Measurements from ENCODE around the gene MED9.
A peak's percentile ranks its signal among the peaks of the same experiment; 100 is the strongest.

The MED9 gene

GRCh38 chr17:17437461-17437860 is 39.3 kb upstream of the MED9 start:
- TF ChIP-seq EZH2 (IDR thresholded peaks at IDR 0.05; ENCODE audit: borderline replicate concordance, low read depth, low read length, severe bottlenecking) (no peak), CTCF (IDR thresholded peaks at IDR 0.05; ENCODE audit: borderline replicate concordance, extremely low read depth, low read length, poor library complexity, severe bottlenecking) (no peak)
- Histone ChIP-seq H4K20me1 (ENCODE audit: insufficient read depth, low read length) (no peaks in the 10 kb centered on the region), H3K36me3 (ENCODE audit: insufficient read depth, low read length) (no peaks in the 10 kb centered on the region), H3K9me3 (ENCODE audit: insufficient read depth, low read length, severe bottlenecking) (no peaks in the 10 kb centered on the region), H3K27me3 (ENCODE audit: insufficient read depth, low read length, poor library complexity) (no peaks in the 10 kb centered on the region), H3K4me2 (ENCODE audit: insufficient read depth, low read length) (no peak overlapping the region), H3K9ac (ENCODE audit: low read depth, low read length) (no peak overlapping the region), H2AFZ (ENCODE audit: low read depth, low read length) (no peak overlapping the region), H3K27ac (ENCODE audit: low read length) (no peak overlapping the region), H3K4me3 (ENCODE audit: low read depth in 1 of 2, low read length in 2 of 2) (no peak overlapping the region), H3K79me2 (ENCODE audit: insufficient read depth, low read length) (no peaks in the 10 kb centered on the region), H3K4me1 (ENCODE audit: insufficient read depth, low read length) (peaks cover 21% of the 10 kb centered on the region)
- DNase-seq (no peak), ATAC-seq (ENCODE audit: insufficient read depth, low read depth) (no peak)

- Histone ChIP-seq H2AFZ (ENCODE audit: low read depth, low read length) (no peak overlapping the region), H3K4me1 (ENCODE audit: insufficient read depth, low read length) (peaks cover 16% of the 10 kb centered on the region), H3K4me2 (ENCODE audit: insufficient read depth, low read length) (no peak overlapping the region), H3K36me3 (ENCODE audit: insufficient read depth, low read length) (no peaks in the 10 kb centered on the region), H3K79me2 (ENCODE audit: insufficient read depth, low read length) (no peaks in the 10 kb centered on the region), H3K27ac (ENCODE audit: low read length) (no peak overlapping the region), H3K4me3 (ENCODE audit: low read depth in 1 of 2, low read length in 2 of 2) (no peak overlapping the region), H4K20me1 (ENCODE audit: insufficient read depth, low read length) (no peaks in the 10 kb centered on the region), H3K9me3 (ENCODE audit: insufficient read depth, low read length, severe bottlenecking) (no peaks in the 10 kb centered on the region), H3K27me3 (ENCODE audit: insufficient read depth, low read length, poor library complexity) (no peaks in the 10 kb centered on the region), H3K9ac (ENCODE audit: low read depth, low read length) (no peak overlapping the region)
- no peak for DNase-seq
- no peak for ATAC-seq (ENCODE audit: insufficient read depth, low read depth)
- TF ChIP-seq EZH2 (IDR thresholded peaks at IDR 0.05; ENCODE audit: borderline replicate concordance, low read depth, low read length, severe bottlenecking) = no peak
- TF ChIP-seq CTCF (IDR thresholded peaks at IDR 0.05; ENCODE audit: borderline replicate concordance, extremely low read depth, low read length, poor library complexity, severe bottlenecking) = no peak
Measured at GRCh38 chr17:17437893-17438292, 38.9 kb upstream of the MED9 start.

GRCh38 chr17:17440010-17440843 is 36.6 kb upstream of the MED9 start:
- Histone ChIP-seq H3K36me3 (ENCODE audit: insufficient read depth, low read length) (no peaks in the 10 kb centered on the region), H3K9me3 (ENCODE audit: insufficient read depth, low read length, severe bottlenecking) (no peaks in the 10 kb centered on the region), H4K20me1 (ENCODE audit: insufficient read depth, low read length) (no peaks in the 10 kb centered on the region), H3K4me1 (ENCODE audit: insufficient read depth, low read length) (0 out of 2 replicates have a peak, but pooled peaks cover 7% of the 10 kb centered on the region), H3K4me2 (ENCODE audit: insufficient read depth, low read length) (no peak overlapping the region), H3K27ac (ENCODE audit: low read length) (0 out of 2 replicates have a peak overlapping the region, but pooled peaks have one; percentile 20), H3K79me2 (ENCODE audit: insufficient read depth, low read length) (no peaks in the 10 kb centered on the region), H2AFZ (ENCODE audit: low read depth, low read length) (peak overlapping the region; percentile 47; the same call in 1 of the 2 replicates), H3K9ac (ENCODE audit: low read depth, low read length) (no peak overlapping the region), H3K4me3 (ENCODE audit: low read depth in 1 of 2, low read length in 2 of 2) (no peak overlapping the region), H3K27me3 (ENCODE audit: insufficient read depth, low read length, poor library complexity) (no peaks in the 10 kb centered on the region)
- peak; percentile 55; the same call in 2 of the 3 replicates for ATAC-seq (ENCODE audit: insufficient read depth, low read depth)
- peak; percentile 66 for DNase-seq
- no peak for TF ChIP-seq EZH2 (IDR thresholded peaks at IDR 0.05; ENCODE audit: borderline replicate concordance, low read depth, low read length, severe bottlenecking)
- TF ChIP-seq CTCF (IDR thresholded peaks at IDR 0.05; ENCODE audit: borderline replicate concordance, extremely low read depth, low read length, poor library complexity, severe bottlenecking) = peak; percentile 74
